Measurements from ENCODE around the gene PLA2G1B. TPM values are rescaled to one million over a fixed set of nuclear protein-coding genes. Genes with fewer than 3 reads are reported as not detected.

The PLA2G1B gene
- total RNA-seq, 1 donor from 2014 or later: not detected

GRCh38 chr12:120286768-120287490 lies 40.6 kb downstream of the PLA2G1B start:
- no peak overlapping the region for H3K27ac Mint-ChIP-seq (ENCODE audit: unreplicated experiment)
- H3K36me3 Mint-ChIP-seq (ENCODE audit: low read depth, unreplicated experiment): no peaks in the 10 kb centered on the region
- H3K4me1 Mint-ChIP-seq (ENCODE audit: unreplicated experiment): no peaks in the 10 kb centered on the region
- DNase-seq (ENCODE audit: low spot score): no peak
- peaks cover 7% of the 10 kb centered on the region for H3K27me3 Mint-ChIP-seq (ENCODE audit: unreplicated experiment)
- TF ChIP-seq CTCF (IDR thresholded peaks at IDR 0.05; ENCODE audit: unreplicated experiment): no peak
- H3K9me3 Mint-ChIP-seq (ENCODE audit: unreplicated experiment): no peaks in the 10 kb centered on the region
- no peak overlapping the region for H3K4me3 Mint-ChIP-seq (ENCODE audit: unreplicated experiment)

- H3K4me3 Mint-ChIP-seq (ENCODE audit: unreplicated experiment): no peak overlapping the region
- no peak overlapping the region for H3K27ac Mint-ChIP-seq (ENCODE audit: unreplicated experiment)
- H3K36me3 Mint-ChIP-seq (ENCODE audit: low read depth, unreplicated experiment): no peaks in the 10 kb centered on the region
- TF ChIP-seq CTCF (IDR thresholded peaks at IDR 0.05; ENCODE audit: unreplicated experiment): no peak
- no peaks in the 10 kb centered on the region for H3K9me3 Mint-ChIP-seq (ENCODE audit: unreplicated experiment)
- H3K27me3 Mint-ChIP-seq (ENCODE audit: unreplicated experiment): peaks cover 6% of the 10 kb centered on the region
- DNase-seq (ENCODE audit: low spot score): no peak
- H3K4me1 Mint-ChIP-seq (ENCODE audit: unreplicated experiment): no peaks in the 10 kb centered on the region
These were observed 43.2 kb downstream of the PLA2G1B start for GRCh38 chr12:120284381-120284780.

DNA sequence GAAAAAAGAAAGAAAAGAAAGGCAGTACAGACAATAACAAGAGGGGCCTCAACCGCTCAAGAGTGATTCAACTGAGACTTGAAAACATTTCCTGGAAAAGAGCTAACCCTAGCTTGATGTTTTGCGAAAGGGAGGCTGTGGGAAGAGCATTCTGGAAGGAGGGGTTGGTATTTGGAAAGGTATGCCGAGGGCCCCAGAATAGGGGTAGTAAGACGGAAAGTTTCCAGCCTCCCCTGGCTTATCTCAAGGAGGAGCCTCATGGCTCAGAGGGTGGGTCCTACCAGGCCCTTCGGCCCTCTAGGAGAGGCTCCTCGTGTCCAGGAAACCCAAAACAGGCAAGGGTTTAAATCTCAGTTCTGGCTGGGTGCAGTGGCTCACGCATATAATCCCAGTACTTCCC lies 44.3 kb downstream of the PLA2G1B start:
- Mint-ChIP-seq H3K27ac (ENCODE audit: unreplicated experiment) (no peak overlapping the region), H3K27me3 (ENCODE audit: unreplicated experiment) (peaks cover 10% of the 10 kb centered on the region), H3K36me3 (ENCODE audit: low read depth, unreplicated experiment) (no peaks in the 10 kb centered on the region), H3K4me1 (ENCODE audit: unreplicated experiment) (no peaks in the 10 kb centered on the region), H3K4me3 (ENCODE audit: unreplicated experiment) (no peak overlapping the region), H3K9me3 (ENCODE audit: unreplicated experiment) (no peaks in the 10 kb centered on the region)
- DNase-seq (ENCODE audit: low spot score): no peak
- no peak for TF ChIP-seq CTCF (IDR thresholded peaks at IDR 0.05; ENCODE audit: unreplicated experiment)

GRCh38 chr12:120278137-120279069 lies 49.2 kb downstream of the PLA2G1B start:
- no peak for DNase-seq (ENCODE audit: low spot score)
- TF ChIP-seq CTCF (IDR thresholded peaks at IDR 0.05; ENCODE audit: unreplicated experiment): no peak
- Mint-ChIP-seq H3K27ac (ENCODE audit: unreplicated experiment) (no peak overlapping the region), H3K36me3 (ENCODE audit: low read depth, unreplicated experiment) (no peaks in the 10 kb centered on the region), H3K4me3 (ENCODE audit: unreplicated experiment) (no peak overlapping the region), H3K27me3 (ENCODE audit: unreplicated experiment) (peaks cover 7% of the 10 kb centered on the region), H3K4me1 (ENCODE audit: unreplicated experiment) (no peaks in the 10 kb centered on the region), H3K9me3 (ENCODE audit: unreplicated experiment) (no peaks in the 10 kb centered on the region)

DNA sequence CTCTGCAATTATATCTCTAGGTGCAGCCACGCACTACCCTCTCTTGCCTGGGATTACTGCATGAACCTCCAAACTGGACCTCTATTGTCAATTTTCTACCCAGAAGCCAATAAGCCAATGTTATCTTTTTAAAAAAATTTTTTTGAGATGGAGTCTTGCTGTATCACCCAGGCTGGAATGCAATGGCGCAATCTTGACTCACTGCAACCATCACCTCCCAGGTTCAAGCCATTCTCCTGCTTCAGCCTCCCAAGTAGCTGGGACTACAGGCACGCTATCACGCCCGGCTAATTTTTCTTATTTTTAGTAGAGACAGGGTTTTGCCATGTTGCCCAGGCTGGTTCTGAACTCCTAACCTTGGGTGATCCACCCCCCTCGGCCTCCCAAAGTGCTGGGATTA lies 50.8 kb downstream of the PLA2G1B start:
- Mint-ChIP-seq H3K36me3 (ENCODE audit: low read depth, unreplicated experiment) (no peaks in the 10 kb centered on the region), H3K27ac (ENCODE audit: unreplicated experiment) (no peak overlapping the region), H3K27me3 (ENCODE audit: unreplicated experiment) (peaks cover 5% of the 10 kb centered on the region), H3K4me3 (ENCODE audit: unreplicated experiment) (no peak overlapping the region), H3K9me3 (ENCODE audit: unreplicated experiment) (no peaks in the 10 kb centered on the region), H3K4me1 (ENCODE audit: unreplicated experiment) (no peaks in the 10 kb centered on the region)
- DNase-seq (ENCODE audit: low spot score): no peak
- TF ChIP-seq CTCF (IDR thresholded peaks at IDR 0.05; ENCODE audit: unreplicated experiment): no peak

Measured in endothelial cell (in vitro differentiated cells).